Measurements from ENCODE around the gene EPHB1.

EPHB1 gene

DNA sequence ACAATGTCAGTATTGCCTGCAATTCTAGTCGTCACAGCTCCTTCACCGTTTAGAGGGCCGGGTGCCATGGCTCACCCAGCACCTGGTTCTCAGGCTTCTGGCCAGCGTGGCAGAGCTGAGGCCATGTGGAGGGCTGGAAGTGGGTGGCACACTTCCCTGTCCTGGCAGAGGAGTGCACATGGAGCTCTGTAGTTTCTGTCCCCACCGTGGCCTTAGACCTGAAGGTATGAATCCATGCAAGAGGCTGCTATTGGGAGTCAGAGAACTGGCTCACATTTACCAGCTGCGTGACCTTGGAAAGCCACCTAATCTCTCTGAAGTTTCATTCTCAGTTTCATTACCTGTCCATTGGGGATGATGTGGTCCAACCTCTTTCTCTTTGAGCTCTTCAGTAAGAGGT is 22.2 kb downstream of the EPHB1 start:
- no peaks in the 10 kb centered on the region for H3K36me3 ChIP-seq (ENCODE audit: control insufficient read depth in 5 of 5, insufficient read depth in 5 of 5, low read length in 5 of 5)
- H3K9me3 ChIP-seq (ENCODE audit: control insufficient read depth in 5 of 5, low read length in 5 of 5), result no peaks in the 10 kb centered on the region
- H3K27me3 ChIP-seq (ENCODE audit: control insufficient read depth in 5 of 5, insufficient read depth in 4 of 5, low read length in 5 of 5), result no peaks in the 10 kb centered on the region
- H3K4me3 ChIP-seq (ENCODE audit: low read depth in 1 of 5, low read length in 5 of 5), result no peak overlapping the region
- H3K27ac ChIP-seq (ENCODE audit: low read depth, low read length), result no peak overlapping the region
- H3K4me1 ChIP-seq (ENCODE audit: control insufficient read depth in 5 of 5, insufficient read depth in 5 of 5, low read length in 5 of 5), result no peaks in the 10 kb centered on the region
- H3K9ac ChIP-seq (ENCODE audit: low read length in 5 of 5), result no peak overlapping the region

DNA sequence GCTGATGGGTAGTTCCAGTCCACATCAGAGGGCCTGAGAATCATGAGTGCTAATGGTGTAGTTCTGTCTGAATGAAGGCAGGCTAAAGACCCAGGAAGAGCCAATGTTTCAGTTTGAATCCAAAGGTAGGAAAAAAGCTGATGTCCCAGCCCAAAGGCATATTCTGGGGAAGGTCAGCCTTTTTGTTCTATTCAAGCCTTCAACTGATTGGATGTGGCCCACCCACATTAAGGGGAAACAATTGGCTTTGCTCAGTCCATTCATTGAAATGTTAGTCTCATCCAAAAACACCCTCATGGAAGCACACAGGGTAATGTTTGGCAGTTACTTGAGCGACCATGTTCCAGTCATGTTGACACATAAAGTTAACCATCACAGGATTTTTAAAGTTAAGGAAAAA is 25.9 kb downstream of the EPHB1 start:
- Histone ChIP-seq H3K9ac (ENCODE audit: low read length in 5 of 5) (no peak overlapping the region), H3K36me3 (ENCODE audit: control insufficient read depth in 5 of 5, insufficient read depth in 5 of 5, low read length in 5 of 5) (no peaks in the 10 kb centered on the region), H3K27ac (ENCODE audit: low read depth, low read length) (no peak overlapping the region), H3K27me3 (ENCODE audit: control insufficient read depth in 5 of 5, insufficient read depth in 4 of 5, low read length in 5 of 5) (no peaks in the 10 kb centered on the region), H3K4me1 (ENCODE audit: control insufficient read depth in 5 of 5, insufficient read depth in 5 of 5, low read length in 5 of 5) (no peaks in the 10 kb centered on the region), H3K9me3 (ENCODE audit: control insufficient read depth in 5 of 5, low read length in 5 of 5) (no peaks in the 10 kb centered on the region), H3K4me3 (ENCODE audit: low read depth in 1 of 5, low read length in 5 of 5) (no peak overlapping the region)

DNA sequence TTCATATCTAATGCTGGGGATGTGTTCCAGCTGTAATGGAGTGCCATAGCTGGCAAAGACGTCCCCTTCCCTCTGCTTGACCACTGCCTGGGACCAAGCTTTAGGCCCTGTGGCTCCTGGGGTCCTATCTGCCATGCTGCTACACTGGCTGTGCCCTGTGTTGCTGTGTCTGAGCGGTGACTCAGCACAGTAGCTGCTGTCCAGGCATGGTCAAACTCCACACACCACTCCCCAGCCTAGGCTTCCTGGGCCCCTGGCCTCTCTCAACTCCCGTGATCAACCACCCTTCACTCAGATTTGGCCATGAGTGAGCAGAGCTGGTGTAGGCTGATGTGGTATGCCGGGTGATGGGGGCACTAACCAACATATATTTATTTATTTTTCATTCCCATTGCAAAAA is 27.0 kb downstream of the EPHB1 start:
- no peaks in the 10 kb centered on the region for H3K36me3 ChIP-seq (ENCODE audit: control insufficient read depth in 5 of 5, insufficient read depth in 5 of 5, low read length in 5 of 5)
- no peak overlapping the region for H3K4me3 ChIP-seq (ENCODE audit: low read depth in 1 of 5, low read length in 5 of 5)
- no peaks in the 10 kb centered on the region for H3K27me3 ChIP-seq (ENCODE audit: control insufficient read depth in 5 of 5, insufficient read depth in 4 of 5, low read length in 5 of 5)
- H3K27ac ChIP-seq (ENCODE audit: low read depth, low read length), result no peak overlapping the region
- H3K9me3 ChIP-seq (ENCODE audit: control insufficient read depth in 5 of 5, low read length in 5 of 5), result no peaks in the 10 kb centered on the region
- H3K9ac ChIP-seq (ENCODE audit: low read length in 5 of 5), result no peak overlapping the region
- no peaks in the 10 kb centered on the region for H3K4me1 ChIP-seq (ENCODE audit: control insufficient read depth in 5 of 5, insufficient read depth in 5 of 5, low read length in 5 of 5)

DNA sequence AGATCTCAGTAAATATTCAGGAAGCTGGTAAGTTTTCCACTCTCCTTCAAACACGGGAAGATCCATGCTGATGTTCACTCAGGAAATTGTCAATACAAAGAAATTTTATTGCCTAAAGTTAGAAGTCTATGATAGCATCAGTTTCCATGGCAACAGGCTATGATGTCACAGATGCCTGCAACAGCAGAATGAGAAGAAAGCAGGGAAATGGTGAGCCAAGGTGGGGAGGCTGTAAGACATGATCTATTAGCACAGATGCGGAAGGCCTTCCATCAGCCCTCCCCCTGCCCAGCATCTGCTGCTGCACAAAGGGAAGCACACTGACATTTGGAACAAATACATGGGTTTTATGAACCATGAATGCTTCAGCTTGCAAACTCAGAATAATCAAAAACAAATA is 28.6 kb downstream of the EPHB1 start:
- no peaks in the 10 kb centered on the region for H3K9me3 ChIP-seq (ENCODE audit: control insufficient read depth in 5 of 5, low read length in 5 of 5)
- no peak overlapping the region for H3K27ac ChIP-seq (ENCODE audit: low read depth, low read length)
- H3K27me3 ChIP-seq (ENCODE audit: control insufficient read depth in 5 of 5, insufficient read depth in 4 of 5, low read length in 5 of 5), result no peaks in the 10 kb centered on the region
- H3K4me3 ChIP-seq (ENCODE audit: low read depth in 1 of 5, low read length in 5 of 5), result no peak overlapping the region
- no peaks in the 10 kb centered on the region for H3K4me1 ChIP-seq (ENCODE audit: control insufficient read depth in 5 of 5, insufficient read depth in 5 of 5, low read length in 5 of 5)
- H3K36me3 ChIP-seq (ENCODE audit: control insufficient read depth in 5 of 5, insufficient read depth in 5 of 5, low read length in 5 of 5), result no peaks in the 10 kb centered on the region
- H3K9ac ChIP-seq (ENCODE audit: low read length in 5 of 5), result no peak overlapping the region

DNA sequence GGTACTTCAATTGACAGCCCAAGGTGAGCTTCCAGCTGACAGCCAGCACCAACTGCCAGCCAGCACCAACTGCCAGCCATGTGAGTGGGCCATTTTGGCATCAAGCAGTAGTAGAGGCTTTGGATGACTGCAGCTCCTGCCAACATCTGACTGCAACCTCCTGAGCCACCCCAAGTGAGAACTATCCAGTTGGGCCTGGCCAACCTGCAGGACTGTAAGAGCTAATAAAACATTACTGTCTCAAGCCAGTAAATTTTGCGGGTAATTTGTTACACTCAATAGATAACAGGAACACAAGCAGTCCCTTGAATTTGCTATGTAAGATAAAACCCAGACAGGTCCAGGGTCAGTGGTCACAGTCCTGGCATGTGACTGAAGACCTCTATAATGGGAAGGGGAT is 29.7 kb downstream of the EPHB1 start:
- H3K9me3 ChIP-seq (ENCODE audit: control insufficient read depth in 5 of 5, low read length in 5 of 5), result no peaks in the 10 kb centered on the region
- H3K9ac ChIP-seq (ENCODE audit: low read length in 5 of 5), result no peak overlapping the region
- no peak overlapping the region for H3K27ac ChIP-seq (ENCODE audit: low read depth, low read length)
- no peaks in the 10 kb centered on the region for H3K36me3 ChIP-seq (ENCODE audit: control insufficient read depth in 5 of 5, insufficient read depth in 5 of 5, low read length in 5 of 5)
- no peaks in the 10 kb centered on the region for H3K27me3 ChIP-seq (ENCODE audit: control insufficient read depth in 5 of 5, insufficient read depth in 4 of 5, low read length in 5 of 5)
- no peaks in the 10 kb centered on the region for H3K4me1 ChIP-seq (ENCODE audit: control insufficient read depth in 5 of 5, insufficient read depth in 5 of 5, low read length in 5 of 5)
- no peak overlapping the region for H3K4me3 ChIP-seq (ENCODE audit: low read depth in 1 of 5, low read length in 5 of 5)

DNA sequence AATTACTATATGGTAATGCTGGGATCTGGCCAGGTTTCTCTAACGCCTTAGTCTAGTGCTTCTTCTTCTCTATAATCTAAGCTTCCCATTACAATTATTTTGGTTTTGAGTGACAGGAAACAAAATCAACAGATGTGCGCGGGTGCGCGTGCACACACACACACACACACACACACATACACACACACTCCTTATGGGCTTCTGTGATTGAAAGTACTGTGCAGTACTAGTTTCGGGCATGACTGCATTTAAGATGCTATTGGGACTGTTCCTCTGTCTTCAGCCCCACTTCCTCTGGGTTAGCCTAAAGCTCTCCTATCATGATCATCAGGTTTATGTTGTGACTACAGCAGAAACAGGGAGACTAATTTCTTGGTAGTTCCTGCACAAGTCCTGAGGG is 32.2 kb downstream of the EPHB1 start:
- Histone ChIP-seq H3K4me3 (ENCODE audit: low read depth in 1 of 5, low read length in 5 of 5) (no peak overlapping the region), H3K27ac (ENCODE audit: low read depth, low read length) (no peak overlapping the region), H3K9me3 (ENCODE audit: control insufficient read depth in 5 of 5, low read length in 5 of 5) (no peaks in the 10 kb centered on the region), H3K4me1 (ENCODE audit: control insufficient read depth in 5 of 5, insufficient read depth in 5 of 5, low read length in 5 of 5) (no peaks in the 10 kb centered on the region), H3K27me3 (ENCODE audit: control insufficient read depth in 5 of 5, insufficient read depth in 4 of 5, low read length in 5 of 5) (no peaks in the 10 kb centered on the region), H3K9ac (ENCODE audit: low read length in 5 of 5) (no peak overlapping the region), H3K36me3 (ENCODE audit: control insufficient read depth in 5 of 5, insufficient read depth in 5 of 5, low read length in 5 of 5) (no peaks in the 10 kb centered on the region)

DNA sequence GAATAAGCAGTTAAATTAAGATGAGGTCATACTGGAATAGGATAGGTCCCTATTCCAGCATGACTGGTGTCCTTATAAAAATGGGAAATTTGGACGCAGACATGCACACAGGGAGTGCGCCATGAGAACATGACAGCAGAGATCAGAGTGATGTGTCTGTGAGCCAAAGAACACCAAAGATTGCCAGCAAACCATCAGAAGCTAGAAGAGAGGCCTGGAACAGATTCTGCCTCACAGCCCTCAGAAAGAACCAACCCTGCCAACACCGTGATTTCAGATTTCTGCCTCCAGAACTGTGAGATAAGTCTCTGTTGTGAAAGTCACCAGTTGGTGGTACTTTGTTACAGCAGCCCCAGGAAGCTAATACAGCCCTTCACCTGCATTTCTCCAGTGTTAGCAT is 34.7 kb downstream of the EPHB1 start:
- H3K9me3 ChIP-seq (ENCODE audit: control insufficient read depth in 5 of 5, low read length in 5 of 5), result no peaks in the 10 kb centered on the region
- H3K27me3 ChIP-seq (ENCODE audit: control insufficient read depth in 5 of 5, insufficient read depth in 4 of 5, low read length in 5 of 5), result no peaks in the 10 kb centered on the region
- no peak overlapping the region for H3K4me3 ChIP-seq (ENCODE audit: low read depth in 1 of 5, low read length in 5 of 5)
- no peak overlapping the region for H3K27ac ChIP-seq (ENCODE audit: low read depth, low read length)
- no peaks in the 10 kb centered on the region for H3K36me3 ChIP-seq (ENCODE audit: control insufficient read depth in 5 of 5, insufficient read depth in 5 of 5, low read length in 5 of 5)
- no peak overlapping the region for H3K9ac ChIP-seq (ENCODE audit: low read length in 5 of 5)
- H3K4me1 ChIP-seq (ENCODE audit: control insufficient read depth in 5 of 5, insufficient read depth in 5 of 5, low read length in 5 of 5), result no peaks in the 10 kb centered on the region

DNA sequence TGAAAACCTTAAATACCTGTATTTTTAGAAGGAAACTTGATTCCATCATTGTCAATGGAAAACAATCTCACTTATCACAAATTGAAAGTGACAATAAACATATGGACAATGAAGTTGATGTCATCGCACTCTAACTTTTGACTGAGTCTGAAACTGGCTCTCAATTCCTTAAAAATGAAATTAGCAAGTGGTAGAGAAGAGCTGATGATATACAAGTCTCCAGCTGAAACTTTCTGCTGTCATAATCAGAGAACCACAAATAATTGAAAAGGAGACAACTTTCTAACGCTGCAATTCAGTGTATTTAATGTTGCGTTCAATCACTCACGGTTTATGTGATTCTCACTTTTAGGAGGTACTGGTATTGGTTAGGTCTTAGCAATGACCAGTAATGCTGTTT is 37.5 kb downstream of the EPHB1 start:
- Histone ChIP-seq H3K4me1 (ENCODE audit: control insufficient read depth in 5 of 5, insufficient read depth in 5 of 5, low read length in 5 of 5) (peaks cover 0 to 6% (median 0%) of the 10 kb centered on the region in 5 donors), H3K9ac (ENCODE audit: low read length in 5 of 5) (no peak overlapping the region), H3K4me3 (ENCODE audit: low read depth in 1 of 5, low read length in 5 of 5) (no peak overlapping the region), H3K27ac (ENCODE audit: low read depth, low read length) (no peak overlapping the region), H3K36me3 (ENCODE audit: control insufficient read depth in 5 of 5, insufficient read depth in 5 of 5, low read length in 5 of 5) (no peaks in the 10 kb centered on the region), H3K9me3 (ENCODE audit: control insufficient read depth in 5 of 5, low read length in 5 of 5) (no peaks in the 10 kb centered on the region), H3K27me3 (ENCODE audit: control insufficient read depth in 5 of 5, insufficient read depth in 4 of 5, low read length in 5 of 5) (peaks cover 0 to 2% (median 0%) of the 10 kb centered on the region in 5 donors)

DNA sequence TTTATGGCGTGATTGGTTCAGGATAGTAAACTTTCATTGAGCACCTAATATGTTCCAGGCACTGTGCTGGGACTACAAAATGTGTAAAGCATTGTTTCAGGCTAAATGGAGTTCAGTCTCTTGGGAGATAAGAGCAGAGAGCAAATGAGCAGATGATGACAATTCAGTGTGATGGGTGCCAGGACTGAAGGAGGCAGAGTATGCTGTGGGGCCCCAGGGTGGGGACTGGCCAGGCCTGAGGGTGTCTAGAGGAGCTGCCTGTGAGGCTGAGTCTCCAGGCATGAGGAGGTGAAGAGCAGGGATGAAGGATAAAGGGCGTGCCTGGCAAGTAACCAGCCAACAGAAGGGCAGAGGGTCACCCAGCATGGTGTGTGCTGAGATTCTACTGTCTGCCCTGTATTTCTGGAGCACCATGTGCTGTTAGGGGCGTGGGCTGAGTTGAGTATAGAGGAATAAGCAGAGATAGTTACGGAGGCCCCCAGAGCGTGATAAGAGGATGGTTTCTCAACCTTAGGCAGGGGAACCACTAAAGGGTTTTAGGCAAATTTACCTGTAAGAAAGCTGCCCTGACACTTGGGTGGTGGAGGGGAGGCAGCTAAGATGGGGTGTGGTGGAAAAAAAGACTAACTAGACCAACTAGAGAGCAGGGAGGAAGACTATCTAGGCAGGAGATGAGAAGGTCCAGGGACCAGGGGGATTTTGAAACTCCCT is 38.5 kb downstream of the EPHB1 start:
- Histone ChIP-seq H3K27ac (ENCODE audit: low read depth, low read length) (no peak overlapping the region), H3K9me3 (ENCODE audit: control insufficient read depth in 5 of 5, low read length in 5 of 5) (no peaks in the 10 kb centered on the region), H3K4me1 (ENCODE audit: control insufficient read depth in 5 of 5, insufficient read depth in 5 of 5, low read length in 5 of 5) (peaks cover 0 to 6% (median 0%) of the 10 kb centered on the region in 5 donors), H3K27me3 (ENCODE audit: control insufficient read depth in 5 of 5, insufficient read depth in 4 of 5, low read length in 5 of 5) (peaks cover 0 to 2% (median 0%) of the 10 kb centered on the region in 5 donors), H3K4me3 (ENCODE audit: low read depth in 1 of 5, low read length in 5 of 5) (no peak overlapping the region), H3K36me3 (ENCODE audit: control insufficient read depth in 5 of 5, insufficient read depth in 5 of 5, low read length in 5 of 5) (no peaks in the 10 kb centered on the region), H3K9ac (ENCODE audit: low read length in 5 of 5) (no peak overlapping the region)

DNA sequence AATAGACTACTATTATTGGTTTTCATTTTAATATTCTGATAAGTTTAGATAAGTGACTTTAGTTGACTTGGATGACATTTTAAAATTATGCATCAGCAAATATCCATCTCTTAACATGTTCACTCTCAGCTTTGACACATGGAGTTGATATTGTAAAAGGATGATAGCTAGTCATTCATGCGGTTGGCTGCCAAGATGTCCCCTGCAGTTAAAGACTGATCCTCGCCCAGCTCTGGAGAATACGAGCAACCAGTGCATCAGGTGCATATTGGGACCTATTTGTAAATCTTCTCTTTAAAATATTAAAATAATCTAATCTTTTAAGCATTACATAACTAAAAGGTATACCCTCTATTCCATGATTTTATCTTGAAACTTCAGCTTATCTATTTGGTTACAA is 41.9 kb downstream of the EPHB1 start:
- Histone ChIP-seq H3K27ac (ENCODE audit: low read depth, low read length) (no peak overlapping the region), H3K4me1 (ENCODE audit: control insufficient read depth in 5 of 5, insufficient read depth in 5 of 5, low read length in 5 of 5) (peaks cover 0 to 6% (median 0%) of the 10 kb centered on the region in 5 donors), H3K27me3 (ENCODE audit: control insufficient read depth in 5 of 5, insufficient read depth in 4 of 5, low read length in 5 of 5) (peaks cover 0 to 2% (median 0%) of the 10 kb centered on the region in 5 donors), H3K9ac (ENCODE audit: low read length in 5 of 5) (no peak overlapping the region), H3K4me3 (ENCODE audit: low read depth in 1 of 5, low read length in 5 of 5) (no peak overlapping the region), H3K36me3 (ENCODE audit: control insufficient read depth in 5 of 5, insufficient read depth in 5 of 5, low read length in 5 of 5) (no peaks in the 10 kb centered on the region), H3K9me3 (ENCODE audit: control insufficient read depth in 5 of 5, low read length in 5 of 5) (no peaks in the 10 kb centered on the region)

Data from subcutaneous abdominal adipose tissue (tissue), 5 donors.